Suprapubic skin (tissue), 4 donors: ENCODE measurements around the gene MGAT2. TPM values are rescaled to one million over a fixed set of nuclear protein-coding genes. Genes with fewer than 3 reads are reported as not detected.

Experiments
- DNase-seq, 2 donors: peaks; one replicate each; pipeline ENCODE4 v3.0.0-alpha.2; 2019; ENCODE audit warnings: low spot score in 2 of 2
- H3K27ac ChIP-seq: fragments of 200-600 bp; sonication (generic); one replicate; pipeline ENCODE4 v1.5.1; 2019
- H3K27me3 ChIP-seq: fragments of 200-600 bp; sonication (generic); one replicate; pipeline ENCODE4 v1.5.1; 2019
- H3K36me3 ChIP-seq: fragments of 200-600 bp; sonication (generic); one replicate; pipeline ENCODE4 v1.5.1; 2019
- H3K4me1 ChIP-seq: fragments of 200-600 bp; sonication (generic); one replicate; pipeline ENCODE4 v1.5.1; 2019
- H3K4me3 ChIP-seq: fragments of 200-600 bp; sonication (generic); one replicate; pipeline ENCODE4 v1.5.1; 2019; ENCODE audit warnings: mild to moderate bottlenecking
- H3K9me3 ChIP-seq: fragments of 200-600 bp; sonication (generic); one replicate; pipeline ENCODE4 v1.5.1; 2019
- CTCF ChIP-seq, 2 donors: fragments of 200-600 bp in 1 of 2; fragments of 450-650 bp in 1 of 2; sonication (generic) in 1 of 2; IDR thresholded peaks; one replicate each; pipeline ENCODE4 v1.5.1; 2016 to 2019; ENCODE audit warnings: antibody characterized with exemption in 2 of 2, mild to moderate bottlenecking in 1 of 2, moderate library complexity in 1 of 2
- EP300 ChIP-seq: sonication (generic); formaldehyde crosslinking; IDR thresholded peaks from one replicate; pipeline ENCODE4 v1.6.1; 2017; ENCODE audit warnings: antibody characterized with exemption
- POLR2A ChIP-seq, 2 donors: fragments of 450-650 bp; IDR thresholded peaks; one replicate each; pipeline ENCODE4 v1.6.1; 2017; ENCODE audit warnings: antibody characterized with exemption in 2 of 2, mild to moderate bottlenecking in 2 of 2, moderate library complexity in 2 of 2
- POLR2AphosphoS5 ChIP-seq, 3 donors: sonication (generic); formaldehyde crosslinking; IDR thresholded peaks; one replicate each; pipeline ENCODE4 v1.6.1; 2017; ENCODE audit warnings: antibody characterized with exemption in 3 of 3
- WGBS: methylation state at CpG from one replicate; pipeline ENCODE4 v1.1.5; 2018; 5-methylcytosine and 5-hydroxymethylcytosine counted together
- total RNA-seq, 4 donors: library from RNA; depleted of rRNA; stranded (reverse); fragments of >200 nt; gene quantifications; one replicate each; pipeline ENCODE4 v1.1.0, GENCODE V29; 2016

The MGAT2 gene
- total RNA-seq, 4 donors from 2014 or later = 8.9 to 17.5 (median 15.1) TPM

DNA sequence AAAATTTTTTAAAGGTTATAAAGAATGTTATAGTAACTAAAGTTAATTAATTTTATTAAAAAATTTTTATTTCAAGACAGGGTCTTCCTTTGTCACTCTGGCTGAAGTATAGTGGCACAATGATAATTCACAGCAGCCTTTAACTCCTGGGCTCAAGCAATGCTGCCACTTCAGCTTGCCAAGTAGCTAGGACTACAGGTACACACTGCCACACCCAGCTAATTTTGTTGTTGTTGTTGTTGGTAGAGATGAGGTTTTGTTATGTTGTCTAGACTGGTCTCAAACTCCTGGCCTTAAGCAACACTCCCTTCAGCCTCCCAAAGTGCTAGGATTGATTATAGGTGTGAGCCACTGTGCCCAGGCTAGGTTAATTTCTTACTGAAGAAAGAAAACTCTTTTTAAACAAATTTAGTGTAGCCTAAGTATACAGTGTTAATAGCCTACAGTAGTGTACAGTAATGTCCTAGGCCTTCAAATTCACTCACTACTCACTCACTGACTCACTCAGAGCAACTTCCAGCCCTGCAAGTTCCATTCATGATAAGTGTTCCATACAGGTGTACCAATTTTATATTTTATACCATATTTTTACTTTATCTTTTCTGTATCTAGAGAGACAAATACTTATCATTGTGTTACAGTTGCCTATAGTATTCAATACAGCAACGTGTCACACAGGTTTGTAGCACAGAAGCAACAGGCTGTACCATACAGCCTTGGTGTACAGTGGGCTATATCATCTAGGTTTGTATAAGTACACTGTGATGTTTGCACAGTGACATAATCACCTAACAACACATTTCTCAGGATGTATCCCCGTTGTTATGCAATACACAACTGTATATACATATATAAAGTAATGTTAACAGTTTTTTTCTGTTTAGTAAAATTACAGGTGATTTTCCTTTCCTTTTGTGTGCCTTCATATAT lies 39.2 kb downstream of the MGAT2 start:
- H3K27me3 ChIP-seq = no peaks in the 10 kb centered on the region
- H3K27ac ChIP-seq = no peak overlapping the region
- no peaks in the 10 kb centered on the region for H3K9me3 ChIP-seq
- TF ChIP-seq EP300 = no peak
- no peak for TF ChIP-seq POLR2AphosphoS5 (IDR thresholded peaks at IDR 0.05)
- no peak for DNase-seq
- H3K4me1 ChIP-seq = peaks cover 3% of the 10 kb centered on the region
- WGBS = 87% methylated on average over 2 of the region's 2 CpGs
- H3K4me3 ChIP-seq = no peak overlapping the region
- H3K36me3 ChIP-seq = no peaks in the 10 kb centered on the region

- no peak overlapping the region for H3K27ac ChIP-seq
- no peak for DNase-seq
- H3K9me3 ChIP-seq = no peaks in the 10 kb centered on the region
- H3K27me3 ChIP-seq = no peaks in the 10 kb centered on the region
- H3K4me1 ChIP-seq = no peaks in the 10 kb centered on the region
- no peaks in the 10 kb centered on the region for H3K36me3 ChIP-seq
- H3K4me3 ChIP-seq = no peak overlapping the region
- TF ChIP-seq EP300 (no peak), POLR2AphosphoS5 (IDR thresholded peaks at IDR 0.05) (no peak), CTCF (IDR thresholded peaks at IDR 0.05) (no peak), POLR2A (IDR thresholded peaks at IDR 0.05) (no peak)
These were observed 49.9 kb downstream of the MGAT2 start for GRCh38 chr14:49670475-49670874.

Other genes with a start within 250 kb of the MGAT2 start
- gene RPS29, start 34.4 kb upstream of the MGAT2 start, total RNA-seq = over 10,000 TPM in 1 of 4 donors, 1,000 to 10,000 TPM in 3; 5,312 to 11,292 (median 8,564) TPM
- gene LRR1, start 21.9 kb upstream of the MGAT2 start, total RNA-seq = 1 to 10 TPM; 6.4 to 9.2 (median 8.6) TPM
- 100 to 1,000 TPM; 150 to 232 (median 182) TPM for gene RPL36AL, start 173 bp upstream of the MGAT2 start, total RNA-seq
- 10 to 100 TPM in 1 of 4 donors, 1 to 10 TPM in 3; 7.5 to 11.8 (median 9.5) TPM for gene DNAAF2, start 14.4 kb downstream of the MGAT2 start, total RNA-seq
- 1 to 10 TPM; 3.2 to 8.4 (median 4.6) TPM for gene POLE2, start 67.4 kb downstream of the MGAT2 start, total RNA-seq
- 10 to 100 TPM in 1 of 4 donors, 1 to 10 TPM in 3; 1.7 to 19.9 (median 3.5) TPM for gene KLHDC1, start 72.3 kb downstream of the MGAT2 start, total RNA-seq
- 10 to 100 TPM; 43.5 to 93.1 (median 65.3) TPM for gene KLHDC2, start 147.4 kb downstream of the MGAT2 start, total RNA-seq
- 100 to 1,000 TPM in 1 of 4 donors, 10 to 100 TPM in 3; 70.6 to 181 (median 81.5) TPM for gene NEMF, start 232.0 kb downstream of the MGAT2 start, total RNA-seq